Mesothelial cell of epicardium (in vitro differentiated cells): ENCODE results near the gene ATP8B4. TPM values are rescaled to one million over a fixed set of nuclear protein-coding genes. Genes with fewer than 3 reads are reported as not detected.

ENCODE experiments used
- DNase-seq, 2 experiments: peaks; one replicate each; pipeline ENCODE4 v3.0.0; 2021; ENCODE audit warnings: low spot score in 2 of 2; ENCODE audit not compliant: unreplicated experiment in 2 of 2
- H3K27ac Mint-ChIP-seq: 2 replicates; pipeline ENCODE4 v1.8.0; 2021; ENCODE audit warnings: mixed read lengths
- H3K27me3 Mint-ChIP-seq: 2 replicates; pipeline ENCODE4 v1.8.0; 2021; ENCODE audit warnings: low read depth, mixed read lengths
- H3K36me3 Mint-ChIP-seq: 2 replicates; pipeline ENCODE4 v1.8.0; 2021; ENCODE audit warnings: mixed read lengths
- H3K4me1 Mint-ChIP-seq: 2 replicates; pipeline ENCODE4 v1.8.0; 2021; ENCODE audit warnings: mixed read lengths
- H3K4me3 Mint-ChIP-seq: 2 replicates; pipeline ENCODE4 v1.8.0; 2021; ENCODE audit warnings: mild to moderate bottlenecking, moderate library complexity, mixed read lengths
- H3K9me3 Mint-ChIP-seq: 2 replicates; pipeline ENCODE4 v1.8.0; 2021; ENCODE audit warnings: mixed read lengths
- total RNA-seq: library from RNA; stranded (reverse); gene quantifications from 3 replicates; pipeline ENCODE4 v1.2.1, GENCODE V29; 2021
- TF ChIP-seq, protein P1 (sequence below): fragments of 200-600 bp; sonication (generic); IDR thresholded peaks from one replicate; pipeline ENCODE4 v1.5.0; 2021; ENCODE audit warnings: antibody characterized with exemption; ENCODE audit not compliant: unreplicated experiment

Gene ATP8B4
- total RNA-seq, 1 donor from 2014 or later: 1.8 TPM

DNA sequence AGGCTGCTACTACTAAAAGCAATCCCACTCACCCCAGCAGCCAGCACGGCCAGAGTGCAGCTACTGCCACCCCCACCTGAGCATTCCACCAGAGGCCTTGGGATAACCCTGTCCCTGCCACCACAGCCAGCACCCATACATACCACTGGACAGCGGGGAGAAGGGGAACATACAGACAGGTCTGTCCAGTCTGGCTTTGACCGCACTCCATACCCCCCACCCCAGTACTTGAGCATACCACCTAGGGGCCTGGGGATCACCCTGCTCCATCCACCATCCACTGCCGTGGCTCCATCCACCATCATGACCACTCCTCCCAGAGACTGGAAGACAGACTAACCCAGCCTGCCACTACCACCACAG lies 210.1 kb downstream of the ATP8B4 start:
- Mint-ChIP-seq H3K27ac (no peak overlapping the region), H3K4me3 (no peak overlapping the region), H3K27me3 (no peaks in the 10 kb centered on the region), H3K4me1 (peaks cover 28% of the 10 kb centered on the region), H3K9me3 (peaks cover 56% of the 10 kb centered on the region), H3K36me3 (peaks cover 23% of the 10 kb centered on the region)
- TF ChIP-seq, protein P1, sequence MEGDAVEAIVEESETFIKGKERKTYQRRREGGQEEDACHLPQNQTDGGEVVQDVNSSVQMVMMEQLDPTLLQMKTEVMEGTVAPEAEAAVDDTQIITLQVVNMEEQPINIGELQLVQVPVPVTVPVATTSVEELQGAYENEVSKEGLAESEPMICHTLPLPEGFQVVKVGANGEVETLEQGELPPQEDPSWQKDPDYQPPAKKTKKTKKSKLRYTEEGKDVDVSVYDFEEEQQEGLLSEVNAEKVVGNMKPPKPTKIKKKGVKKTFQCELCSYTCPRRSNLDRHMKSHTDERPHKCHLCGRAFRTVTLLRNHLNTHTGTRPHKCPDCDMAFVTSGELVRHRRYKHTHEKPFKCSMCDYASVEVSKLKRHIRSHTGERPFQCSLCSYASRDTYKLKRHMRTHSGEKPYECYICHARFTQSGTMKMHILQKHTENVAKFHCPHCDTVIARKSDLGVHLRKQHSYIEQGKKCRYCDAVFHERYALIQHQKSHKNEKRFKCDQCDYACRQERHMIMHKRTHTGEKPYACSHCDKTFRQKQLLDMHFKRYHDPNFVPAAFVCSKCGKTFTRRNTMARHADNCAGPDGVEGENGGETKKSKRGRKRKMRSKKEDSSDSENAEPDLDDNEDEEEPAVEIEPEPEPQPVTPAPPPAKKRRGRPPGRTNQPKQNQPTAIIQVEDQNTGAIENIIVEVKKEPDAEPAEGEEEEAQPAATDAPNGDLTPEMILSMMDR: no peak
- DNase-seq: no peak

- DNase-seq: no peak
- H3K36me3 Mint-ChIP-seq: peaks cover 23% of the 10 kb centered on the region
- peaks cover 50% of the 10 kb centered on the region for H3K9me3 Mint-ChIP-seq
- H3K4me1 Mint-ChIP-seq: peaks cover 32% of the 10 kb centered on the region
- no peak overlapping the region for H3K4me3 Mint-ChIP-seq
- H3K27me3 Mint-ChIP-seq: no peaks in the 10 kb centered on the region
- TF ChIP-seq, protein P1: no peak
- H3K27ac Mint-ChIP-seq: no peak overlapping the region
These were observed 210.6 kb downstream of the ATP8B4 start for GRCh38 chr15:49908236-49908932.

GRCh38 chr15:49906966-49907365 lies 212.1 kb downstream of the ATP8B4 start:
- no peak overlapping the region for H3K4me3 Mint-ChIP-seq
- H3K4me1 Mint-ChIP-seq: peaks cover 46% of the 10 kb centered on the region
- no peak overlapping the region for H3K27ac Mint-ChIP-seq
- TF ChIP-seq, protein P1: no peak
- H3K9me3 Mint-ChIP-seq: peaks cover 36% of the 10 kb centered on the region
- H3K27me3 Mint-ChIP-seq: no peaks in the 10 kb centered on the region
- H3K36me3 Mint-ChIP-seq: peaks cover 11% of the 10 kb centered on the region
- no peak for DNase-seq

GRCh38 chr15:49905221-49905620 lies 213.8 kb downstream of the ATP8B4 start:
- H3K27me3 Mint-ChIP-seq: no peaks in the 10 kb centered on the region
- TF ChIP-seq, protein P1: no peak
- H3K9me3 Mint-ChIP-seq: peaks cover 19% of the 10 kb centered on the region

DNA sequence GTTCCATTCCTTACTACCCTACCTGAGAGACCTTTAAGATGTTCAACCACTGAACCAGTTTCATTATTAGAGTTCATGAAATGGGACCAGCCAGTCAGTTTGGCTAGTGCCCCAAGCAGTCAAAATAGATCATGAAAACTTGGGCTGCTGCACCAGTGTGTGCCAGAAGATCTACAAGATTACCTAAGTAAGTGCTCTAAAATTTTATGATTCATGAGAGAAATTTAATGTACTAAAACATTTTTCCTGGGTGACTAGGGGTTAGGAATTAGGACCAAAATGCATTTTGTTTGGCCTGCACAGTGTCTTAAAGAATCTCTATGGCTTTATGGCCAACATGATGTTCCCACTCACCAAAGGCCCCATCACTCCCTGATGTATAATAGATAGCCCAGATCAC lies 214.7 kb downstream of the ATP8B4 start:
- Mint-ChIP-seq H3K9me3 (peaks cover 10% of the 10 kb centered on the region), H3K4me3 (no peak overlapping the region), H3K4me1 (peaks cover 71% of the 10 kb centered on the region), H3K36me3 (no peaks in the 10 kb centered on the region), H3K27ac (peak overlapping the region; percentile 87), H3K27me3 (no peaks in the 10 kb centered on the region)
- no peak for DNase-seq
- TF ChIP-seq, protein P1: no peak

More at GRCh38 chr15:49905221-49905620, 213.8 kb downstream of the ATP8B4 start:
- DNase-seq: no peak
- H3K27ac Mint-ChIP-seq: peak overlapping the region; percentile 43
- H3K36me3 Mint-ChIP-seq: peaks cover 2% of the 10 kb centered on the region
- peaks cover 62% of the 10 kb centered on the region for H3K4me1 Mint-ChIP-seq
- no peak overlapping the region for H3K4me3 Mint-ChIP-seq
